ENCODE measurements around the gene OTUD7B.

OTUD7B gene

DNA sequence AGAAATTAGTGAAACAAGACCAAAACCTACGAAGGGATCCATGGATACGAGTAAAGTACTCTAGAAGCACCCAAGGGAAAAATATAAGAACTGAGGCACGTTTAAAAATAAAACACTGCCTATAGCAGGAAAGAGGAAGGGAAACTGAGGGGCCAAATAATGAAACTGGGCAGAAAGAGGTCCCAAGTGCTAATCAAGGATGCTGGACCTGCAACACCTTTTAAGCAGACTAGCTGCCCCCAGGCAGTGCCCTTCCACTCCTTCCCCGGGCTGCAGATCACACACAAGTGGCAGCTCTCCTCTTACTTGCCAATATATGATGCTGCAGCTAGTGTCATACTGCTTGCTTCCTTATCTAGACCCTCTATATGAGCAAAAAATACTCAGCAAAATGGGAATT, 7.6 kb upstream of the OTUD7B start:
- TF ChIP-seq RAD21 (IDR thresholded peaks at IDR 0.05; ENCODE audit: low read depth) (no peak), CEBPB (IDR thresholded peaks at IDR 0.05) (no peak), CREB1 (IDR thresholded peaks at IDR 0.05; ENCODE audit: low read depth) (no peak), FOXM1 (IDR thresholded peaks at IDR 0.05; ENCODE audit: borderline replicate concordance, low read depth) (no peak), ZBTB7A (IDR thresholded peaks at IDR 0.05; ENCODE audit: low read depth) (no peak), YY1 (IDR thresholded peaks at IDR 0.05; ENCODE audit: low read depth) (no peak), USF1 (IDR thresholded peaks at IDR 0.05) (no peak), MAX (IDR thresholded peaks at IDR 0.05) (no peak), EGR1 (IDR thresholded peaks at IDR 0.05) (no peak), NFIC (IDR thresholded peaks at IDR 0.05) (no peak), TAF1 (IDR thresholded peaks at IDR 0.05; ENCODE audit: low read depth) (no peak), TCF12 (IDR thresholded peaks at IDR 0.05; ENCODE audit: low read depth) (no peak), TEAD4 (IDR thresholded peaks at IDR 0.05) (no peak), EP300 (IDR thresholded peaks at IDR 0.05; ENCODE audit: borderline replicate concordance) (no peak)

DNA sequence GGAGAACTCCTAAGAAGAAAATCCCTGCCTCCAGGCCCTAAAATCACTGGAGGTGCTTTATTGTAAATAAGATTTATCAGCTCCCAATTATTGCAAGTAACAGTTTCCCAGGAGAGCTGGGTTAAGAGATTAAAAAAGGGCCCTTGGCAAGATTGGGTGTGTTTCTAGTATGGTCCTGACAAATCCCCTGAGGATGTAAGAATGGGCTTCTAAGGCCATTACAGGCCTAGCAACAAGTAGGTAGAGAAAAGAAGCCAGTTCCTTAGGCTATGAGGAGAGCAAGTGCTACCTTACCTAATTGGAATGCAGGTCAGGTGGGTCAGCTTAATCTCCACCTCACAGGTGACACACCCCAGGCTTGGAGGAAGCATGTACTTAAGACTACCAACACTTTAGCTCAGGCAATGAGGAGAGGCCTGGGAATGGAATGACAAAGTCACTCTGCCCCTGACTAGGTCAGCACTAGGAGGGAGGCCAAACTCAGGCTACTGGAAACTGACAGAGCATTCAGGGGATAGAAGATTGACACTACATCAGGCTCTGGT, 6.8 kb upstream of the OTUD7B start:
- no peak for TF ChIP-seq CREB1 (IDR thresholded peaks at IDR 0.05; ENCODE audit: low read depth)
- 0 out of 2 replicates have a peak, but pooled peaks have one; percentile 40 for TF ChIP-seq MAX (IDR thresholded peaks at IDR 0.05)
- TF ChIP-seq ZBTB7A (IDR thresholded peaks at IDR 0.05; ENCODE audit: low read depth): no peak
- TF ChIP-seq YY1 (IDR thresholded peaks at IDR 0.05; ENCODE audit: low read depth): no peak
- TF ChIP-seq TCF12 (IDR thresholded peaks at IDR 0.05; ENCODE audit: low read depth): no peak
- peak; percentile 78 for TF ChIP-seq USF1 (IDR thresholded peaks at IDR 0.05)
- no peak for TF ChIP-seq NFIC (IDR thresholded peaks at IDR 0.05)
- no peak for TF ChIP-seq EP300 (IDR thresholded peaks at IDR 0.05; ENCODE audit: borderline replicate concordance)
- no peak for TF ChIP-seq EGR1 (IDR thresholded peaks at IDR 0.05)
- TF ChIP-seq TEAD4 (IDR thresholded peaks at IDR 0.05): peak; percentile 44
- TF ChIP-seq CEBPB (IDR thresholded peaks at IDR 0.05): no peak
- TF ChIP-seq, protein P1, sequence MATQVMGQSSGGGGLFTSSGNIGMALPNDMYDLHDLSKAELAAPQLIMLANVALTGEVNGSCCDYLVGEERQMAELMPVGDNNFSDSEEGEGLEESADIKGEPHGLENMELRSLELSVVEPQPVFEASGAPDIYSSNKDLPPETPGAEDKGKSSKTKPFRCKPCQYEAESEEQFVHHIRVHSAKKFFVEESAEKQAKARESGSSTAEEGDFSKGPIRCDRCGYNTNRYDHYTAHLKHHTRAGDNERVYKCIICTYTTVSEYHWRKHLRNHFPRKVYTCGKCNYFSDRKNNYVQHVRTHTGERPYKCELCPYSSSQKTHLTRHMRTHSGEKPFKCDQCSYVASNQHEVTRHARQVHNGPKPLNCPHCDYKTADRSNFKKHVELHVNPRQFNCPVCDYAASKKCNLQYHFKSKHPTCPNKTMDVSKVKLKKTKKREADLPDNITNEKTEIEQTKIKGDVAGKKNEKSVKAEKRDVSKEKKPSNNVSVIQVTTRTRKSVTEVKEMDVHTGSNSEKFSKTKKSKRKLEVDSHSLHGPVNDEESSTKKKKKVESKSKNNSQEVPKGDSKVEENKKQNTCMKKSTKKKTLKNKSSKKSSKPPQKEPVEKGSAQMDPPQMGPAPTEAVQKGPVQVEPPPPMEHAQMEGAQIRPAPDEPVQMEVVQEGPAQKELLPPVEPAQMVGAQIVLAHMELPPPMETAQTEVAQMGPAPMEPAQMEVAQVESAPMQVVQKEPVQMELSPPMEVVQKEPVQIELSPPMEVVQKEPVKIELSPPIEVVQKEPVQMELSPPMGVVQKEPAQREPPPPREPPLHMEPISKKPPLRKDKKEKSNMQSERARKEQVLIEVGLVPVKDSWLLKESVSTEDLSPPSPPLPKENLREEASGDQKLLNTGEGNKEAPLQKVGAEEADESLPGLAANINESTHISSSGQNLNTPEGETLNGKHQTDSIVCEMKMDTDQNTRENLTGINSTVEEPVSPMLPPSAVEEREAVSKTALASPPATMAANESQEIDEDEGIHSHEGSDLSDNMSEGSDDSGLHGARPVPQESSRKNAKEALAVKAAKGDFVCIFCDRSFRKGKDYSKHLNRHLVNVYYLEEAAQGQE (IDR thresholded peaks at IDR 0.05; ENCODE audit: low read depth): no peak
- no peak for TF ChIP-seq TAF1 (IDR thresholded peaks at IDR 0.05; ENCODE audit: low read depth)
- no peak for TF ChIP-seq FOXM1 (IDR thresholded peaks at IDR 0.05; ENCODE audit: borderline replicate concordance, low read depth)
- TF ChIP-seq RAD21 (IDR thresholded peaks at IDR 0.05; ENCODE audit: low read depth): no peak

GRCh38 chr1:150015651-150016131, 5.2 kb upstream of the OTUD7B start:
- no peak for TF ChIP-seq MAX (IDR thresholded peaks at IDR 0.05)
- TF ChIP-seq USF1 (IDR thresholded peaks at IDR 0.05): no peak
- TF ChIP-seq FOXM1 (IDR thresholded peaks at IDR 0.05; ENCODE audit: borderline replicate concordance, low read depth): no peak
- TF ChIP-seq EP300 (IDR thresholded peaks at IDR 0.05; ENCODE audit: borderline replicate concordance): no peak
- no peak for TF ChIP-seq TCF12 (IDR thresholded peaks at IDR 0.05; ENCODE audit: low read depth)
- no peak for TF ChIP-seq ZBTB7A (IDR thresholded peaks at IDR 0.05; ENCODE audit: low read depth)
- no peak for TF ChIP-seq NFIC (IDR thresholded peaks at IDR 0.05)
- TF ChIP-seq RAD21 (IDR thresholded peaks at IDR 0.05; ENCODE audit: low read depth): no peak

DNA sequence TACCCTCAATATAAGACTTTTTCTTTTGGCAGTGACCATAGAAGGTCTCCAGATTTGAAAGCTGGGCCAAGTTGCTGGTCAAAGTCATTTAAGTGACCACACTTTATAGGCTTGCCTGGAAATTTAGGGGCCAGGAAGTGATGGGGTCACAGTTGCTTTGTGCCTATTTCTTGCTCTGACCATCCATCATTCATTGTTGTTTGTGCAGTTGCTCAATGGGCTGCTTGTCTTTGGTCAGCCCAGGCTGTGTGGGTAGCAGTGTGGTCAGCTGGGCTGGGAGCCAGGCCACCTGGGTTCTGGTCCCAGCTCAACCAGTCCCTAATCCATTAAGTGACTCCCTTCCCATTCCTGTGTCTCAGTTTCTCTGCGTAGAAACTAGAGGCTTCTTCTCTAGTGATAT, 2.1 kb upstream of the OTUD7B start:
- TF ChIP-seq YY1 (IDR thresholded peaks at IDR 0.05; ENCODE audit: low read depth) (no peak), NFIC (IDR thresholded peaks at IDR 0.05) (no peak), USF1 (IDR thresholded peaks at IDR 0.05) (no peak), FOXM1 (IDR thresholded peaks at IDR 0.05; ENCODE audit: borderline replicate concordance, low read depth) (no peak), RAD21 (IDR thresholded peaks at IDR 0.05; ENCODE audit: low read depth) (no peak), TAF1 (IDR thresholded peaks at IDR 0.05; ENCODE audit: low read depth) (no peak), TEAD4 (IDR thresholded peaks at IDR 0.05) (no peak), TCF12 (IDR thresholded peaks at IDR 0.05; ENCODE audit: low read depth) (no peak), EGR1 (IDR thresholded peaks at IDR 0.05) (no peak), CREB1 (IDR thresholded peaks at IDR 0.05; ENCODE audit: low read depth) (no peak), CEBPB (IDR thresholded peaks at IDR 0.05) (no peak), ZBTB7A (IDR thresholded peaks at IDR 0.05; ENCODE audit: low read depth) (no peak), MAX (IDR thresholded peaks at IDR 0.05) (no peak), EP300 (IDR thresholded peaks at IDR 0.05; ENCODE audit: borderline replicate concordance) (no peak)

- no peak for TF ChIP-seq EGR1 (IDR thresholded peaks at IDR 0.05)
Observed at GRCh38 chr1:150009604-150010392, 728 bp downstream of the OTUD7B start.

Data from Ishikawa (cell line).